ENCODE measurements around the gene FMO5. TPM values are rescaled to one million over a fixed set of nuclear protein-coding genes. Genes with fewer than 3 reads are reported as not detected.
"Not testable (repeated sequence)": the region's sequence is repeated elsewhere in the genome, so short reads cannot be mapped to it uniquely, and the experiment has no call there.

Gene FMO5
- polyA plus RNA-seq, 1 donor from 2014 or later, result not detected

GRCh38 chr1:147235822-147236221 is 10.7 kb upstream of the FMO5 start:
- Histone ChIP-seq H3K9ac (ENCODE audit: low read length) (no peak overlapping the region), H3K79me2 (replicated peaks; ENCODE audit: insufficient read depth, low read length) (no peaks in the 10 kb centered on the region), H3K9me3 (ENCODE audit: low read length) (peaks cover 3% of the 10 kb centered on the region), H3K36me3 (ENCODE audit: insufficient read depth, low read length) (no peaks in the 10 kb centered on the region), H3K9me2 (ENCODE audit: insufficient read depth, low read length) (no peaks in the 10 kb centered on the region), H3K27me3 (ENCODE audit: insufficient read depth, low read depth, low read length) (no peaks in the 10 kb centered on the region), H4K20me1 (ENCODE audit: insufficient read depth) (no peaks in the 10 kb centered on the region), H3K27ac (ENCODE audit: low read length) (no peak overlapping the region), H3K4me2 (ENCODE audit: low read length) (no peak overlapping the region), H3K4me3 (ENCODE audit: low read length) (no peak overlapping the region), H3F3A (ENCODE audit: insufficient read depth, low read length, poor library complexity, severe bottlenecking) (no peaks in the 10 kb centered on the region), H2AFZ (ENCODE audit: low read depth, low read length) (no peak overlapping the region)
- no peak for TF ChIP-seq MXI1 (conservative IDR thresholded peaks at IDR 0.05; ENCODE audit: poor library complexity, severe bottlenecking)

GRCh38 chr1:147233903-147234302 is 8.8 kb upstream of the FMO5 start:
- H3K79me2 ChIP-seq (replicated peaks; ENCODE audit: insufficient read depth, low read length); H3K4me2 ChIP-seq (ENCODE audit: low read length); H3K4me3 ChIP-seq (ENCODE audit: low read length); H3K9ac ChIP-seq (ENCODE audit: low read length); H3K36me3 ChIP-seq (ENCODE audit: insufficient read depth, low read length); H2AFZ ChIP-seq (ENCODE audit: low read depth, low read length); H3K9me3 ChIP-seq (ENCODE audit: low read length); H3K27me3 ChIP-seq (ENCODE audit: insufficient read depth, low read depth, low read length); H4K20me1 ChIP-seq (ENCODE audit: insufficient read depth); H3K9me2 ChIP-seq (ENCODE audit: insufficient read depth, low read length); H3F3A ChIP-seq (ENCODE audit: insufficient read depth, low read length, poor library complexity, severe bottlenecking); H3K27ac ChIP-seq (ENCODE audit: low read length): not testable (repeated sequence)

- not testable (repeated sequence) for H3K9me2 ChIP-seq (ENCODE audit: insufficient read depth, low read length); H3K9ac ChIP-seq (ENCODE audit: low read length); H3K4me2 ChIP-seq (ENCODE audit: low read length); H2AFZ ChIP-seq (ENCODE audit: low read depth, low read length); H4K20me1 ChIP-seq (ENCODE audit: insufficient read depth); H3K79me2 ChIP-seq (replicated peaks; ENCODE audit: insufficient read depth, low read length); H3K27me3 ChIP-seq (ENCODE audit: insufficient read depth, low read depth, low read length); H3K4me3 ChIP-seq (ENCODE audit: low read length); H3K9me3 ChIP-seq (ENCODE audit: low read length); H3K27ac ChIP-seq (ENCODE audit: low read length); H3F3A ChIP-seq (ENCODE audit: insufficient read depth, low read length, poor library complexity, severe bottlenecking); H3K36me3 ChIP-seq (ENCODE audit: insufficient read depth, low read length)
Measured at GRCh38 chr1:147231032-147231431, 5.9 kb upstream of the FMO5 start.

- H3K79me2 ChIP-seq (replicated peaks; ENCODE audit: insufficient read depth, low read length), result no peaks in the 10 kb centered on the region
- H3F3A ChIP-seq (ENCODE audit: insufficient read depth, low read length, poor library complexity, severe bottlenecking), result no peaks in the 10 kb centered on the region
- no peak overlapping the region for H2AFZ ChIP-seq (ENCODE audit: low read depth, low read length)
- H3K9me2 ChIP-seq (ENCODE audit: insufficient read depth, low read length), result no peaks in the 10 kb centered on the region
- TF ChIP-seq TAF1 (IDR thresholded peaks at IDR 0.05; ENCODE audit: low read depth), result no peak
- TF ChIP-seq EZH2 (IDR thresholded peaks at IDR 0.05; ENCODE audit: borderline replicate concordance, insufficient read depth, low read length, poor library complexity, severe bottlenecking), result no peak
- TF ChIP-seq POLR2AphosphoS5 (IDR thresholded peaks at IDR 0.05), result no peak
- TF ChIP-seq RAD21 (conservative IDR thresholded peaks at IDR 0.05), result no peak
- TF ChIP-seq REST (IDR thresholded peaks at IDR 0.05; ENCODE audit: borderline replicate concordance), result no peak
- no peak for TF ChIP-seq CTCF (IDR thresholded peaks at IDR 0.05; ENCODE audit: poor library complexity, severe bottlenecking)
- no peak for TF ChIP-seq SMC3 (conservative IDR thresholded peaks at IDR 0.05; ENCODE audit: poor library complexity)
- no peak for TF ChIP-seq EP300 (conservative IDR thresholded peaks at IDR 0.05; ENCODE audit: poor library complexity, severe bottlenecking)
- TF ChIP-seq MXI1 (conservative IDR thresholded peaks at IDR 0.05; ENCODE audit: poor library complexity, severe bottlenecking), result no peak
- no peaks in the 10 kb centered on the region for H3K36me3 ChIP-seq (ENCODE audit: insufficient read depth, low read length)
- no peak overlapping the region for H3K4me3 ChIP-seq (ENCODE audit: low read length)
- no peak overlapping the region for H3K4me2 ChIP-seq (ENCODE audit: low read length)
- H3K9me3 ChIP-seq (ENCODE audit: low read length), result no peaks in the 10 kb centered on the region
- H3K9ac ChIP-seq (ENCODE audit: low read length), result no peak overlapping the region
- no peaks in the 10 kb centered on the region for H4K20me1 ChIP-seq (ENCODE audit: insufficient read depth)
- no peaks in the 10 kb centered on the region for H3K27me3 ChIP-seq (ENCODE audit: insufficient read depth, low read depth, low read length)
- no peak overlapping the region for H3K27ac ChIP-seq (ENCODE audit: low read length)
Measured at GRCh38 chr1:147223740-147224615, 1.2 kb downstream of the FMO5 start.
